ENCODE results near the gene COL7A1. TPM values are rescaled to one million over a fixed set of nuclear protein-coding genes. Genes with fewer than 3 reads are reported as not detected.

Gene COL7A1
- total and polyA plus RNA-seq, 2 of the 8 experiments (the other 6 are each of a cell fraction or from before 2014, with no cell fraction given) = 10.7 to 13.9 TPM

GRCh38 chr3:48555949-48556795, 39.0 kb downstream of the COL7A1 start (continued):
- no peak for TF ChIP-seq CHD7 (IDR thresholded peaks at IDR 0.05; ENCODE audit: insufficient replicate concordance, low read length)
- no peak for TF ChIP-seq E2F6 (IDR thresholded peaks at IDR 0.05)
- TF ChIP-seq SIN3A (conservative IDR thresholded peaks at IDR 0.05 in 1 of 2, IDR thresholded peaks at IDR 0.05 in 1 of 2; ENCODE audit: low read depth in 1 of 2, low read length in 2 of 2) = peak; percentile 42 to 48; a peak in 2 of 4 replicates
- peak; percentile 61; the same call in 1 of the 2 replicates for TF ChIP-seq TAF1 (IDR thresholded peaks at IDR 0.05; ENCODE audit: low read depth, low read length)
- peak; percentile 14 for TF ChIP-seq PHF8 (conservative IDR thresholded peaks at IDR 0.05; ENCODE audit: low read depth, low read length)
- TF ChIP-seq KDM4A (IDR thresholded peaks at IDR 0.05; ENCODE audit: low read depth, low read length, severe bottlenecking) = peak; percentile 48

All from H1 (cell line).